Measurements from ENCODE around the gene MIPOL1. TPM values are rescaled to one million over a fixed set of nuclear protein-coding genes. Genes with fewer than 3 reads are reported as not detected.

MIPOL1 gene
- total and polyA plus RNA-seq, 2 of the 13 experiments (the other 11 are each of a cell fraction or from before 2014, with no cell fraction given): 8.6 to 34.2 TPM

GRCh38 chr14:37587881-37588666 is 390.3 kb downstream of the MIPOL1 start (continued):
- TF ChIP-seq KMT2B (CRISPR knock-in tag; IDR thresholded peaks at IDR 0.05) (peak; percentile 94), NCOR1 (IDR thresholded peaks at IDR 0.05; ENCODE audit: borderline replicate concordance, low read length) (0 out of 2 replicates have a peak, but pooled peaks have one; percentile 18), ZNF207 (IDR thresholded peaks at IDR 0.05; ENCODE audit: borderline replicate concordance) (no peak), SAFB2 (CRISPR knock-in tag; IDR thresholded peaks at IDR 0.05; ENCODE audit: borderline replicate concordance, low read depth) (no peak; the same call in 1 of the 2 replicates), NFE2L1 (CRISPR knock-in tag; IDR thresholded peaks at IDR 0.05; ENCODE audit: borderline replicate concordance) (no peak), ZMYM4 (CRISPR knock-in tag; IDR thresholded peaks at IDR 0.05) (peak; percentile 92), CCAR2 (optimal IDR thresholded peaks at IDR 0.05; ENCODE audit: low read depth, low read length) (no peak), ZNF280D (CRISPR knock-in tag; IDR thresholded peaks at IDR 0.05) (peak; percentile 95), HOXA3 (CRISPR knock-in tag; IDR thresholded peaks at IDR 0.05) (peak; percentile 74), ZNF414 (CRISPR knock-in tag; IDR thresholded peaks at IDR 0.05) (peak; percentile 98), MYC (CRISPR knock-in tag; IDR thresholded peaks at IDR 0.05; ENCODE audit: borderline replicate concordance) (peak; percentile 82), ZNF354B (CRISPR knock-in tag; IDR thresholded peaks at IDR 0.05) (no peak), POGZ (CRISPR knock-in tag; IDR thresholded peaks at IDR 0.05) (peak; percentile 74; the same call in 1 of the 2 replicates), ZSCAN9 (CRISPR knock-in tag; IDR thresholded peaks at IDR 0.05; ENCODE audit: borderline replicate concordance) (no peak), MEF2D (CRISPR knock-in tag; IDR thresholded peaks at IDR 0.05) (0 out of 2 replicates have a peak, but pooled peaks have one; percentile 69), POLR2AphosphoS2 (IDR thresholded peaks at IDR 0.05; ENCODE audit: low read depth, low read length) (0 out of 2 replicates have a peak, but pooled peaks have one; percentile 40), TCF12 (IDR thresholded peaks at IDR 0.05) (no peak), TCF12 (CRISPR knock-in tag; IDR thresholded peaks at IDR 0.05) (peak; percentile 72; the same call in 1 of the 2 replicates), CAMTA2 (CRISPR knock-in tag; IDR thresholded peaks at IDR 0.05; ENCODE audit: borderline replicate concordance) (no peak; the same call in 1 of the 2 replicates), PITX1 (CRISPR knock-in tag; IDR thresholded peaks at IDR 0.05) (peak; percentile 87), ZNF251 (CRISPR knock-in tag; IDR thresholded peaks at IDR 0.05) (0 out of 2 replicates have a peak, but pooled peaks have one; percentile 46), RARA (CRISPR knock-in tag; IDR thresholded peaks at IDR 0.05) (no peak; the same call in 1 of the 2 replicates)
- TF ChIP-seq, protein P1, sequence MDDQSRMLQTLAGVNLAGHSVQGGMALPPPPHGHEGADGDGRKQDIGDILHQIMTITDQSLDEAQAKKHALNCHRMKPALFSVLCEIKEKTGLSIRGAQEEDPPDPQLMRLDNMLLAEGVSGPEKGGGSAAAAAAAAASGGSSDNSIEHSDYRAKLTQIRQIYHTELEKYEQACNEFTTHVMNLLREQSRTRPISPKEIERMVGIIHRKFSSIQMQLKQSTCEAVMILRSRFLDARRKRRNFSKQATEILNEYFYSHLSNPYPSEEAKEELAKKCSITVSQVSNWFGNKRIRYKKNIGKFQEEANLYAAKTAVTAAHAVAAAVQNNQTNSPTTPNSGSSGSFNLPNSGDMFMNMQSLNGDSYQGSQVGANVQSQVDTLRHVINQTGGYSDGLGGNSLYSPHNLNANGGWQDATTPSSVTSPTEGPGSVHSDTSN (CRISPR knock-in tag; IDR thresholded peaks at IDR 0.05; ENCODE audit: borderline replicate concordance): peak; percentile 84; the same call in 1 of the 2 replicates
- TF ChIP-seq, protein P2, sequence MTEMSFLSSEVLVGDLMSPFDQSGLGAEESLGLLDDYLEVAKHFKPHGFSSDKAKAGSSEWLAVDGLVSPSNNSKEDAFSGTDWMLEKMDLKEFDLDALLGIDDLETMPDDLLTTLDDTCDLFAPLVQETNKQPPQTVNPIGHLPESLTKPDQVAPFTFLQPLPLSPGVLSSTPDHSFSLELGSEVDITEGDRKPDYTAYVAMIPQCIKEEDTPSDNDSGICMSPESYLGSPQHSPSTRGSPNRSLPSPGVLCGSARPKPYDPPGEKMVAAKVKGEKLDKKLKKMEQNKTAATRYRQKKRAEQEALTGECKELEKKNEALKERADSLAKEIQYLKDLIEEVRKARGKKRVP (CRISPR knock-in tag; IDR thresholded peaks at IDR 0.05): no peak
